Ovary (tissue), 9 donors: Measurements from ENCODE around the gene GPC6. TPM values are rescaled to one million over a fixed set of nuclear protein-coding genes. Genes with fewer than 3 reads are reported as not detected.

Experiments used
- DNase-seq, 5 donors: peaks; one replicate each; pipeline ENCODE4 v3.0.0-alpha.2; 2019 to 2020
- H3K27ac ChIP-seq, 2 donors: fragments of 200-600 bp; one replicate each; pipeline versions ENCODE4 v1.5.1 to v1.8.0; 2019 to 2022
- H3K27me3 ChIP-seq: fragments of 200-600 bp; one replicate; pipeline ENCODE4 v1.8.0; 2022
- H3K36me3 ChIP-seq: fragments of 200-600 bp; sonication (generic); one replicate; pipeline ENCODE4 v1.5.1; 2019
- H3K4me1 ChIP-seq: one replicate; pipeline ENCODE4 v1.8.1; 2013; ENCODE audit warnings: mild to moderate bottlenecking, moderate library complexity; ENCODE audit not compliant: insufficient read depth
- H3K4me3 ChIP-seq: fragments of 200-600 bp; sonication (generic); one replicate; pipeline ENCODE4 v1.5.1; 2017
- H3K9me3 ChIP-seq, 2 donors: fragments of 200-600 bp in 1 of 2; sonication (generic) in 1 of 2; one replicate each; pipeline versions ENCODE4 v1.5.1 to v1.8.1; 2013 to 2019; ENCODE audit warnings: mild to moderate bottlenecking in 1 of 2, moderate library complexity in 1 of 2
- EP300 ChIP-seq: sonication (generic); formaldehyde crosslinking; IDR thresholded peaks from one replicate; pipeline ENCODE4 v1.6.1; 2017; ENCODE audit warnings: antibody characterized with exemption
- POLR2A ChIP-seq: fragments of 450-650 bp; IDR thresholded peaks from one replicate; pipeline ENCODE4 v1.6.1; 2017; ENCODE audit warnings: antibody characterized with exemption, mild to moderate bottlenecking, moderate library complexity
- WGBS, 3 donors: extraction: QIAGEN DNeasy Blood & Tissue Kit in 1 of 3; methylation state at CpG; one replicate each; pipeline versions ENCODE4 v1.1.5 to v1.1.7; 2013 to 2017; 5-methylcytosine and 5-hydroxymethylcytosine counted together
- intact Hi-C, 4 donors: fragments of 100-400 bp; cut with DNase I; formaldehyde crosslinking; loops; one replicate each; pipeline versions ENCODE4 v1.11.0 to v1.15.1; 2022 to 2023
- polyA plus RNA-seq, 2 donors: library from polyadenylated mRNA; stranded (reverse); fragments of 200-250 nt in 1 of 2; fragments of 350-450 nt in 1 of 2; fragmentation: Illumina TruSeq in 1 of 2; extraction: RNeasy Lipid Tissue Mini Kit (QIAGEN cat#74804) in 1 of 2; gene quantifications; one replicate each; pipeline ENCODE4 v1.2.3, GENCODE V29; 2013 to 2014
- total RNA-seq, 7 donors: library from RNA; depleted of rRNA in 2 of 7; stranded (reverse); fragments of >200 nt in 2 of 7; fragmentation: NEBNext Ultra II Directional in 3 of 7; extraction: Animal tissue kit (Norgen Biotek cat#: 25700) in 3 of 7; gene quantifications; one replicate each; pipeline versions ENCODE4 v1.1.0 to v1.2.4, GENCODE V29; 2016 to 2023
- TF ChIP-seq, protein P1 (sequence below), 3 donors: fragments of 450-650 bp in 2 of 3; fragments of 200-600 bp in 1 of 3; IDR thresholded peaks; one replicate each; pipeline versions ENCODE4 v1.5.1 to v1.8.0; 2016 to 2022; ENCODE audit warnings: antibody characterized with exemption in 3 of 3, mild to moderate bottlenecking in 1 of 3
- donor health status: DM: no; HTN: no; CAD: no; lungs with moderate emphysema.
- donor health status: DM: no; HTN: no; CAD: no.
- donor health status: Bipolar disorder and iron deficiency.
- donor health status: DM: yes; HTN: yes; CAD: no.
- donor health status: DM: no; HTN: no; CAD: no.
- donor health status: DM: yes; HTN: yes; CAD: no.

The GPC6 gene
- total and polyA plus RNA-seq, 9 donors, result 4.3 to 22.3 (median 17.9) TPM

DNA sequence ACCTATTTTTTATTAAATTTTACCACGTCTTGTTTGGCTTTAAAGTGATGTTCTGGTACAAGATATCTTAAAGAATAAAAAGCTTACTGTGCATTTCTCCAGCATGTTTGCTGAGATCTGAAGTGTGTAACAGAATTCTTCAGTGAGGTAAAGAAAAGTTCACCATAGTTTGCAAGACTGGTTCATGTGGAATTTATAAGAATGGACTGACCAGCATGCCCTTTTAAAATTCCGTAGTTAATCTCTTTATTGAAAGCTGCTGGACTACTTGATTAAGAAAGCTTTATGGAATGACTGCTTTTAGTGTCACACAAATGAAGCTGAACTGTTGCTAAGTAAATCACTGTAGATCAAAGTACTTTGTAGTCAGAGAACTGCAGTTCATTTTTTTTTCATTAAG is 119.2 kb downstream of the GPC6 start:
- WGBS, 3 donors, result 60 to 74% (median 72%) methylated on average over 2 of the region's 2 CpGs
- Histone ChIP-seq H3K27me3 (no peaks in the 10 kb centered on the region), H3K27ac (no peak overlapping the region), H3K36me3 (no peaks in the 10 kb centered on the region), H3K4me1 (no peaks in the 10 kb centered on the region), H3K4me3 (no peak overlapping the region), H3K9me3 (no peaks in the 10 kb centered on the region)
- no peak for DNase-seq
- intact Hi-C loops, result no loop called here
- TF ChIP-seq, protein P1, sequence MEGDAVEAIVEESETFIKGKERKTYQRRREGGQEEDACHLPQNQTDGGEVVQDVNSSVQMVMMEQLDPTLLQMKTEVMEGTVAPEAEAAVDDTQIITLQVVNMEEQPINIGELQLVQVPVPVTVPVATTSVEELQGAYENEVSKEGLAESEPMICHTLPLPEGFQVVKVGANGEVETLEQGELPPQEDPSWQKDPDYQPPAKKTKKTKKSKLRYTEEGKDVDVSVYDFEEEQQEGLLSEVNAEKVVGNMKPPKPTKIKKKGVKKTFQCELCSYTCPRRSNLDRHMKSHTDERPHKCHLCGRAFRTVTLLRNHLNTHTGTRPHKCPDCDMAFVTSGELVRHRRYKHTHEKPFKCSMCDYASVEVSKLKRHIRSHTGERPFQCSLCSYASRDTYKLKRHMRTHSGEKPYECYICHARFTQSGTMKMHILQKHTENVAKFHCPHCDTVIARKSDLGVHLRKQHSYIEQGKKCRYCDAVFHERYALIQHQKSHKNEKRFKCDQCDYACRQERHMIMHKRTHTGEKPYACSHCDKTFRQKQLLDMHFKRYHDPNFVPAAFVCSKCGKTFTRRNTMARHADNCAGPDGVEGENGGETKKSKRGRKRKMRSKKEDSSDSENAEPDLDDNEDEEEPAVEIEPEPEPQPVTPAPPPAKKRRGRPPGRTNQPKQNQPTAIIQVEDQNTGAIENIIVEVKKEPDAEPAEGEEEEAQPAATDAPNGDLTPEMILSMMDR (IDR thresholded peaks at IDR 0.05), result no peak

DNA sequence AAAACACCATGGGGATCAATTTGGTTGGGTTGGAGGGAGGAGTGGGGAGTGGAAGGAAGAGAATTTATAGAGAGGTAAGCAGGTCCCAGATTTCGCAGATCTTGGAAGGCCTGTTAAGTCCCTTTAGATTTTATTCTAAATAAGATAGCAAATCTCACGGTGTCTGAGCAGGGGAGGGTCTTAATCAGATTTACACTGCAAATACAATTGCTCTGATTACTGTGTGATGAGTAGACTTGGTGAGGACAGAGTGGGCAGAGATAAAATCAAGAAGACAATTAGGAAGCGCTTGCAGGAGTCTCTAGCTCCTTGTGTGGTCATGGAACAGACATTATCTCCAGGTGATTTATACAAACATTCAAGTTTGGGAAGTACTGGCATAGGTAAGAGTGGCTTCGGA is 126.0 kb downstream of the GPC6 start:
- Histone ChIP-seq H3K27me3 (no peaks in the 10 kb centered on the region), H3K27ac (no peak overlapping the region), H3K9me3 (no peaks in the 10 kb centered on the region), H3K4me1 (no peaks in the 10 kb centered on the region), H3K4me3 (no peak overlapping the region), H3K36me3 (no peaks in the 10 kb centered on the region)
- 95 to 98% (median 96%) methylated on average over 4 of the region's 4 CpGs for WGBS, 3 donors
- DNase-seq, result no peak
- intact Hi-C loops, result no loop called here
- TF ChIP-seq EP300, result no peak
- TF ChIP-seq, protein P1 (IDR thresholded peaks at IDR 0.05), result no peak
- no peak for TF ChIP-seq POLR2A

DNA sequence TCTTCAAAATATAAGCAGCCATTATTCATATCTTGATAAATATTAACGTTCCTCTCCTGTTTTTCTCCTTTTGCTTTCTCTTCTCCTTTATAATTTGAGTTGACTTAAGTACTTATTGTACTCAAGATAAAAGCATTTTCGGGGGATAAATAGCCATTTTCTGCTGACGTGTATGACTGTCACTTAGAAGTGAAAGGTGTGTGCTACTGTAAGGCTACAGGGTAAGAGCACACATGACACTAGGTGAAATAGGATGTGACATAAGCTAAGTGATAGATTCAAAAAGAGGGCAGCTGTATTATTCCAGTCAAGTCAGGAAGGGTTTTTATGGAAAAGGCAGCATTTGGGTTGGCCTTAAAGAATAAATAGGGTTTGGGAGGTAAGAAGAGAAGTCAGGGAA is 128.5 kb downstream of the GPC6 start:
- no peaks in the 10 kb centered on the region for H3K36me3 ChIP-seq
- TF ChIP-seq, protein P1 (IDR thresholded peaks at IDR 0.05), result no peak
- TF ChIP-seq POLR2A, result no peak
- no peak for TF ChIP-seq EP300
- WGBS, 3 donors, result 80 to 83% (median 82%) methylated on average over 3 of the region's 3 CpGs
- H3K9me3 ChIP-seq, result no peaks in the 10 kb centered on the region
- intact Hi-C loops, result no loop called here
- no peak for DNase-seq
- H3K4me3 ChIP-seq, result no peak overlapping the region
- no peaks in the 10 kb centered on the region for H3K27me3 ChIP-seq
- no peaks in the 10 kb centered on the region for H3K4me1 ChIP-seq
- no peak overlapping the region for H3K27ac ChIP-seq

DNA sequence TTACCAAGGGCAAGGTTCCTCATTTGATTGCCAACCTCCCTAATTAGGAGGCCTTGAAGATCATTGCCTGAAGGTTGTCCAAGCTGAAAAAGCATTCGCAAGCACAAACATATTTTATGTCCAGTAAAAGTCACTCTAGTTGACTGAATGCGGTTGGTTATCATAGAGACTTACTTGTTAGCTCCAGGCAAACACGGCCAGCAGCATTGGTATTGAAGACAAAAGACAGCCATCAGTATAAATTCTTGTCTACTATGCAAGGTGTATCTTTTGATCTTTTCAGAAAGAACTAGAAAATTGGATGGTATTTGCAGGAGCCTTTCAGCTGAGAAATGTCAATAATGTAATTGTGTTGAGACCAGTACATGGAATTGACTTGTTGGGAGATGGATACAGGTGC is 129.9 kb downstream of the GPC6 start:
- H3K27me3 ChIP-seq, result no peaks in the 10 kb centered on the region
- no peak overlapping the region for H3K27ac ChIP-seq
- DNase-seq, result no peak
- no peaks in the 10 kb centered on the region for H3K36me3 ChIP-seq
- TF ChIP-seq, protein P1 (IDR thresholded peaks at IDR 0.05), result no peak
- TF ChIP-seq POLR2A, result no peak
- TF ChIP-seq EP300, result no peak
- 38 to 60% (median 56%) methylated on average over 3 of the region's 3 CpGs for whole genome bisulfite sequencing, 3 donors
- no peaks in the 10 kb centered on the region for H3K9me3 ChIP-seq
- no peaks in the 10 kb centered on the region for H3K4me1 ChIP-seq
- intact Hi-C loops, result no loop called here
- no peak overlapping the region for H3K4me3 ChIP-seq

DNA sequence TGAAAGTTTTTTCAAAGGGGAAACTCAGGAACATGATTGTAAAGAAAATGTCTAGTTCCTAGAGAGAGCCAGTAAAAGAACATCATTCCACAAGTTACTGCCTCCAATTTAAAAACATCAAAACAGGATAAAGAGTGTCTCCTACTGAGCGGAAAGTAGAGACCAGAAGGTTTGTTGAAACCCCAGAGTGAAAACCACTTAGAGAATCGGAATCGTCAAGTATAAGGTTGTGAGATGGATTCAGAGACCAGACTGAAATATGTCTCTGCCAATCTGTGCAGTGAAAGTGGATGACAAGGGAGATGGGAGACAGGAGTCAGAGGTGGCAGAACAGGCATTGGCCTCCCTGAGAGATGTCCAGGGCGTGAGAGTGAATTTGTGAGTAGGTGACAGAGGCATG is 133.4 kb downstream of the GPC6 start:
- intact Hi-C loops, result no loop called here
- Histone ChIP-seq H3K27ac (no peak overlapping the region), H3K4me3 (no peak overlapping the region), H3K9me3 (no peaks in the 10 kb centered on the region), H3K27me3 (no peaks in the 10 kb centered on the region), H3K36me3 (no peaks in the 10 kb centered on the region), H3K4me1 (no peaks in the 10 kb centered on the region)
- no peak for DNase-seq
- whole genome bisulfite sequencing, 3 donors, result 95 to 96% (median 95%) methylated on average over 4 of the region's 4 CpGs
- TF ChIP-seq, protein P1 (IDR thresholded peaks at IDR 0.05), result no peak
- TF ChIP-seq POLR2A, result no peak
- no peak for TF ChIP-seq EP300
